Body of pancreas (tissue), 4 donors: Measurements from ENCODE around the gene PCDHGA12.
"Not testable (repeated sequence)": the region's sequence is repeated elsewhere in the genome, so short reads cannot be mapped to it uniquely, and the experiment has no call there.

Source experiments
- POLR2A ChIP-seq, 3 donors: fragments of 450-650 bp; IDR thresholded peaks; one replicate each; pipeline ENCODE4 v1.6.1; 2016; ENCODE audit warnings: antibody characterized with exemption in 3 of 3, mild to moderate bottlenecking in 2 of 3
- TF ChIP-seq, protein P1 (sequence below), 7 experiments: fragments of 450-650 bp in 4 of 7; fragments of 200-600 bp in 3 of 7; sonication (generic) in 3 of 7; IDR thresholded peaks; one replicate each; pipeline ENCODE4 v1.5.1; 2016 to 2019; ENCODE audit warnings: antibody characterized with exemption in 7 of 7

GRCh38 chr5:141432308-141432707 lies 2.0 kb downstream of the PCDHGA12 start:
- TF ChIP-seq, protein P1, sequence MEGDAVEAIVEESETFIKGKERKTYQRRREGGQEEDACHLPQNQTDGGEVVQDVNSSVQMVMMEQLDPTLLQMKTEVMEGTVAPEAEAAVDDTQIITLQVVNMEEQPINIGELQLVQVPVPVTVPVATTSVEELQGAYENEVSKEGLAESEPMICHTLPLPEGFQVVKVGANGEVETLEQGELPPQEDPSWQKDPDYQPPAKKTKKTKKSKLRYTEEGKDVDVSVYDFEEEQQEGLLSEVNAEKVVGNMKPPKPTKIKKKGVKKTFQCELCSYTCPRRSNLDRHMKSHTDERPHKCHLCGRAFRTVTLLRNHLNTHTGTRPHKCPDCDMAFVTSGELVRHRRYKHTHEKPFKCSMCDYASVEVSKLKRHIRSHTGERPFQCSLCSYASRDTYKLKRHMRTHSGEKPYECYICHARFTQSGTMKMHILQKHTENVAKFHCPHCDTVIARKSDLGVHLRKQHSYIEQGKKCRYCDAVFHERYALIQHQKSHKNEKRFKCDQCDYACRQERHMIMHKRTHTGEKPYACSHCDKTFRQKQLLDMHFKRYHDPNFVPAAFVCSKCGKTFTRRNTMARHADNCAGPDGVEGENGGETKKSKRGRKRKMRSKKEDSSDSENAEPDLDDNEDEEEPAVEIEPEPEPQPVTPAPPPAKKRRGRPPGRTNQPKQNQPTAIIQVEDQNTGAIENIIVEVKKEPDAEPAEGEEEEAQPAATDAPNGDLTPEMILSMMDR (IDR thresholded peaks at IDR 0.05), result not testable (repeated sequence)
- not testable (repeated sequence) for TF ChIP-seq POLR2A (IDR thresholded peaks at IDR 0.05)
